Measurements from ENCODE around the gene ARHGDIB. TPM values are rescaled to one million over a fixed set of nuclear protein-coding genes. Genes with fewer than 3 reads are reported as not detected.

The ARHGDIB gene
- total RNA-seq, 4 donors from 2014 or later = 20.6 to 88.6 (median 44.0) TPM

DNA sequence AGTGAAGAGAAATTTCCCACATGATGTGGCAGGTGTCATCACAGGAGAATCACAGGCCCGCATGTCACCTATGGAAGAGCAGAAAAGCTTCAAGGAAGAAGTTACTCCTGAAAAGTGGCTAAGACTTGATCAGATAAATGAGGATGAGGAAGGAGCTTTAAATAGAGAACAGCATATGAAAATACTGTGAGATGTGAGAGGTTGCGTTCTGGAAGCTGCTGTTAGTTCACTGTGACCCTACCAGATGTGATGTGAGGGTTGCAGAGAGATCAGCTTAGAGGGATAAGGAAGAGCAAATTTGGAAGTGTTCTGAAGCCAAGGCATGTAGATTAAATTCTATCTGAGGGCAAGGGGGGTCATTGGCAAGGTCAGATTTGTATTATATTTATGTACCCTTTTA lies 40.2 kb downstream of the ARHGDIB start:
- no peaks in the 10 kb centered on the region for H3K27me3 ChIP-seq
- H3K9me3 ChIP-seq = no peaks in the 10 kb centered on the region
- ATAC-seq (no peak), DNase-seq (no peak)
- in situ Hi-C loops (cut with MboI; ENCODE audit: low sequenced_read_pairs in 4 of 4) (no loop called here), intact Hi-C loops (cut with DNase I; ENCODE audit: low total_unique reads) (no loop called here)
- no peak overlapping the region for H3K27ac ChIP-seq
- TF ChIP-seq POLR2A (IDR thresholded peaks at IDR 0.05) = no peak
- TF ChIP-seq, protein P1, sequence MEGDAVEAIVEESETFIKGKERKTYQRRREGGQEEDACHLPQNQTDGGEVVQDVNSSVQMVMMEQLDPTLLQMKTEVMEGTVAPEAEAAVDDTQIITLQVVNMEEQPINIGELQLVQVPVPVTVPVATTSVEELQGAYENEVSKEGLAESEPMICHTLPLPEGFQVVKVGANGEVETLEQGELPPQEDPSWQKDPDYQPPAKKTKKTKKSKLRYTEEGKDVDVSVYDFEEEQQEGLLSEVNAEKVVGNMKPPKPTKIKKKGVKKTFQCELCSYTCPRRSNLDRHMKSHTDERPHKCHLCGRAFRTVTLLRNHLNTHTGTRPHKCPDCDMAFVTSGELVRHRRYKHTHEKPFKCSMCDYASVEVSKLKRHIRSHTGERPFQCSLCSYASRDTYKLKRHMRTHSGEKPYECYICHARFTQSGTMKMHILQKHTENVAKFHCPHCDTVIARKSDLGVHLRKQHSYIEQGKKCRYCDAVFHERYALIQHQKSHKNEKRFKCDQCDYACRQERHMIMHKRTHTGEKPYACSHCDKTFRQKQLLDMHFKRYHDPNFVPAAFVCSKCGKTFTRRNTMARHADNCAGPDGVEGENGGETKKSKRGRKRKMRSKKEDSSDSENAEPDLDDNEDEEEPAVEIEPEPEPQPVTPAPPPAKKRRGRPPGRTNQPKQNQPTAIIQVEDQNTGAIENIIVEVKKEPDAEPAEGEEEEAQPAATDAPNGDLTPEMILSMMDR (IDR thresholded peaks at IDR 0.05 in 4 of 5, conservative IDR thresholded peaks at IDR 0.05 in 1 of 5) = no peak
- no peaks in the 10 kb centered on the region for H3K4me1 ChIP-seq
- H3K4me3 ChIP-seq = no peak overlapping the region
- no peaks in the 10 kb centered on the region for H3K36me3 ChIP-seq

DNA sequence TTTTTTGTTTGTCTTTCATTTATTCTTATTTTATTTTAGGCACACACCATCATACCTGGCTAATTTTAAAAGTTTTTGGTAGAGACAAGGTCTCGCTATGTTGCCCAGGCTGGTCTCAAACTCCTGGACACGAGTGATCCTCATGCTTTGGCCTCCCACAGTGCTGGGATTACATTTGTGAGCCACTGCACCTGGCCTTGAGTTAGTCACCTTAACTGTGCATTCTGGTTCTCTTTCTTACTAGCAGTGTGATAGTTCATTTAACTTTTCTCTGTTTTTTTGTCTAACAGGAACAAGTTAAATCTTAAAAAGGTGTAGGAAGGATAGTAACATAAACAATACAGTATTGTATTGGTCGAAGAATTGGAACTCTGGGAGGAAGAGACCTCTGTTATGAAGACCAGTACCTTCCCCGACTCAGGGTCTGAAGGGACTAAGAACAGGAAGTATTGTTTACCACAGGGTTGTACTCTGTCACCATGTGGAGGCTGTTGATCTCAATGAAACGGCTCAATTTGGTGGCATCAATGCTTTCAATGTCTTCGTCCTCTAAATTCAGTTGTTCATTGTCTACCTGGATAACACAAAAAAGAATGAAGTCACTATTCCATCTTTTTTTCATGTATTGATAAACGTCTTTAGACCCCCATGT lies 40.8 kb downstream of the ARHGDIB start:
- in situ Hi-C loops (cut with MboI; ENCODE audit: low sequenced_read_pairs in 4 of 4) = no loop called here
- H3K27me3 ChIP-seq = no peaks in the 10 kb centered on the region
- H3K9me3 ChIP-seq = no peaks in the 10 kb centered on the region
- intact Hi-C loops (cut with DNase I; ENCODE audit: low total_unique reads) = no loop called here
- no peak for ATAC-seq
- no peak overlapping the region for H3K4me3 ChIP-seq
- TF ChIP-seq, protein P1 (IDR thresholded peaks at IDR 0.05 in 4 of 5, conservative IDR thresholded peaks at IDR 0.05 in 1 of 5) = no peak
- no peak for TF ChIP-seq POLR2A (IDR thresholded peaks at IDR 0.05)
- no peak for DNase-seq
- no peaks in the 10 kb centered on the region for H3K36me3 ChIP-seq
- H3K4me1 ChIP-seq = no peaks in the 10 kb centered on the region
- no peak overlapping the region for H3K27ac ChIP-seq

DNA sequence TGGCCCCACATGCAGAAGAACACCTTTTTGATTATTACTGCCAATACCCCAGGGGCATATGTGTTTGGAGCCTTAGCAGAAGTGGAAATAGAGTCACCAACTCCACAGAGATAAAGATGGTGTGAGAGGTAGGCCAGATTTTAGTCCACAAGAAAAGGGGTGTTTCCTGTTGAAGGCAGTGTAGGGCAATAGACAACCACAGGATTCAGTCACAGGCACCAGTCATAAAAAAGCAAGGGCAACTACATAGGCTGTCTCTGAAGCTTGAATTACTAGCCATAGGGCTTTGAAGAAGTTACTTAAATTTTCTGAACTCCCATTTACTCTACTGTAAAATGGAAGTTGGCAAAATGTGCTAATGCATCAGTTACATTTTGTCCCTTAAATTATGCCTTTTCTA lies 41.9 kb downstream of the ARHGDIB start:
- Histone ChIP-seq H3K36me3 (no peaks in the 10 kb centered on the region), H3K4me3 (no peak overlapping the region), H3K27ac (no peak overlapping the region), H3K27me3 (no peaks in the 10 kb centered on the region), H3K4me1 (no peaks in the 10 kb centered on the region), H3K9me3 (no peaks in the 10 kb centered on the region)
- intact Hi-C loops (cut with DNase I; ENCODE audit: low total_unique reads) (no loop called here), in situ Hi-C loops (cut with MboI; ENCODE audit: low sequenced_read_pairs in 4 of 4) (no loop called here)
- no peak for ATAC-seq
- TF ChIP-seq, protein P1 (IDR thresholded peaks at IDR 0.05 in 4 of 5, conservative IDR thresholded peaks at IDR 0.05 in 1 of 5) = no peak
- TF ChIP-seq POLR2A (IDR thresholded peaks at IDR 0.05) = no peak
- DNase-seq = no peak

DNA sequence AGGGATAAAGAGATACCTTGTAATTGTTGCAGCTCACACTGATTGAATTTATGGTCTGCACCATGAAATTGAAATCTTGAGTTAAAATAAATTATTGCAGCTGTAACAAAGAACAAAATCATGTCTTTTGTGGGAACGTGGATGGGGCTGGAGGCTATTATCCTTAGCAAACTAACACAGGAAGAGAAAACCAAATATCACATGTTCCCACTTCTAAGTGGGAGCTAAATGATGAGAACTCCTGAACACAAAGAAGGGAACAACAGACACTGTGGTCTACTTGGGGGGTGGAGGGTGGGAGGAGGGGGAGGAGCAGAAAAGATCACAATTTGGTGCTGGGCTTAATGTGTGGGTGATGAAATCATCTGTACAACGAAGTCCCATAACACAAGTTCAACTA lies 45.7 kb downstream of the ARHGDIB start:
- Histone ChIP-seq H3K4me1 (no peaks in the 10 kb centered on the region), H3K4me3 (no peak overlapping the region), H3K27me3 (no peaks in the 10 kb centered on the region), H3K9me3 (no peaks in the 10 kb centered on the region), H3K36me3 (no peaks in the 10 kb centered on the region), H3K27ac (no peak overlapping the region)
- DNase-seq (no peak), ATAC-seq (no peak)
- in situ Hi-C loops (cut with MboI; ENCODE audit: low sequenced_read_pairs in 4 of 4) (no loop called here), intact Hi-C loops (cut with DNase I; ENCODE audit: low total_unique reads) (no loop called here)
- TF ChIP-seq, protein P1 (IDR thresholded peaks at IDR 0.05 in 4 of 5, conservative IDR thresholded peaks at IDR 0.05 in 1 of 5) = no peak
- TF ChIP-seq POLR2A (IDR thresholded peaks at IDR 0.05) = no peak

DNA sequence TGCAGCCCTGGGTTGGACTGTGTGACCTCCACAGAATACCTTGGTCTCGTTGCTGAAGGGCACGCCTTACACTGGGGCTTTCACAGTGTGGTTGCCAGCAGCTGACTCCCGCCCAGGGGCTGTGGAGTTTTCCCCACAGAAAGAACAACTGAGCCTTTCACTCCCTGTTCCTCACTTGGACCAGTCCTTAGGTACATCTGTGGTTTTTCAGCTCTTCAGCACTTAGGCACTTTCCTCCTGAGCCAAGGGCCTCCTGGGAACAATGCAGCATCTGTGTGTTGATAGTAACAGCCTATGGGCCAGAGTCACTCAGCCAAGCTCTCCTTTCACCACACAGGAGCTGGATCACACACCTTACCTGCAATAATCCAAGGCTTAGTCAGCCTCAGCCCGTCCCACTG lies 48.0 kb downstream of the ARHGDIB start:
- no peak for TF ChIP-seq POLR2A (IDR thresholded peaks at IDR 0.05)
- TF ChIP-seq, protein P1 (IDR thresholded peaks at IDR 0.05 in 4 of 5, conservative IDR thresholded peaks at IDR 0.05 in 1 of 5) = no peak
- no peaks in the 10 kb centered on the region for H3K9me3 ChIP-seq
- in situ Hi-C loops (cut with MboI; ENCODE audit: low sequenced_read_pairs in 4 of 4) = no loop called here
- H3K27me3 ChIP-seq = no peaks in the 10 kb centered on the region
- ATAC-seq (no peak), DNase-seq (no peak)
- no peaks in the 10 kb centered on the region for H3K36me3 ChIP-seq
- no peaks in the 10 kb centered on the region for H3K4me1 ChIP-seq
- no peak overlapping the region for H3K4me3 ChIP-seq
- intact Hi-C loops (cut with DNase I; ENCODE audit: low total_unique reads) = no loop called here
- H3K27ac ChIP-seq = no peak overlapping the region

Measured in gastrocnemius medialis (tissue), 4 donors.